Fibroblast of lung (primary cell): Measurements from ENCODE around the gene GPHN.

Source experiments
- CTCF ChIP-seq, 2 donors: IDR thresholded peaks in 1 of 2; conservative IDR thresholded peaks in 1 of 2; 1 replicate in 1 of 2; 2 replicates in 1 of 2; pipeline ENCODE4 v1.5.1; 2011 to 2012; ENCODE audit warnings: low read length in 2 of 2, control low read depth in 1 of 2, inconsistent platforms in 1 of 2, low read depth in 1 of 2, mild to moderate bottlenecking in 1 of 2
- EZH2 ChIP-seq: IDR thresholded peaks from 2 replicates; pipeline ENCODE4 v1.5.1; 2012; ENCODE audit warnings: low read length, control low read depth, mild to moderate bottlenecking; ENCODE audit errors: missing control alignments

DNA sequence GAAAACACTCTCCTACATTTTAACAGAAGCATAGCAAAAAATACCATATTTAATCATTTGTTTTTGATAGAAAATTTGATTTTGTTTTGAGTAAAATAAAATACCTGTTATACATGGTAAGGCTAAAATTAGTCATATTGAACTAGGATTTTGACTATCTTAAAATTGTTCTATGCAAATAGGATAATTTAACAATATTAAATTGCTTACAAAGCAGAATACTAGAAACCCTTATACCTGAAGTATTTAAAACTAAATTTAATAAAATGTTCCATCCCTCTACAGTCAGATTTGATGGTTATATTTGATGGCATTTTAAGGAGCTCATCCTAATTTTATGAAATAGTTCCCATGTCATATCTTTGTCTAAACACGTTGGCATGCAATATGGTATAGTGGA is 323.2 kb downstream of the GPHN start:
- TF ChIP-seq EZH2 (no peak), CTCF (conservative IDR thresholded peaks at IDR 0.05 in 1 of 2, IDR thresholded peaks at IDR 0.05 in 1 of 2; ENCODE audit: low read depth in 1 of 2, low read length in 2 of 2) (no peak)
